ENCODE data around the gene PPP4R3C.

- TF ChIP-seq JARID2 (CRISPR knock-in tag; IDR thresholded peaks at IDR 0.05; ENCODE audit: insufficient replicate concordance), result no peak
- no peak for TF ChIP-seq PRDM15 (CRISPR knock-in tag; IDR thresholded peaks at IDR 0.05)
- no peak for TF ChIP-seq ATF7 (IDR thresholded peaks at IDR 0.05)
- TF ChIP-seq ATF7 (CRISPR knock-in tag; IDR thresholded peaks at IDR 0.05), result no peak
- no peak for TF ChIP-seq SIN3A (IDR thresholded peaks at IDR 0.05; ENCODE audit: borderline replicate concordance, low read depth, low read length)
Observed at GRCh38 chrX:27491397-27491796, 28.3 kb upstream of the PPP4R3C start.

Measured in HepG2 (cell line).